PFSK-1 (cell line): ENCODE results near the gene XAB2.

Source experiments
- POLR2AphosphoS5 ChIP-seq: IDR thresholded peaks from 2 replicates; pipeline ENCODE4 v1.6.1; 2012; ENCODE audit warnings: low read depth, mild to moderate bottlenecking, control low read depth, low read length, moderate library complexity
- TAF1 ChIP-seq: IDR thresholded peaks from 2 replicates; pipeline ENCODE4 v1.6.1; 2012; ENCODE audit warnings: low read length, control low read depth, borderline replicate concordance; ENCODE audit not compliant: insufficient read depth

DNA sequence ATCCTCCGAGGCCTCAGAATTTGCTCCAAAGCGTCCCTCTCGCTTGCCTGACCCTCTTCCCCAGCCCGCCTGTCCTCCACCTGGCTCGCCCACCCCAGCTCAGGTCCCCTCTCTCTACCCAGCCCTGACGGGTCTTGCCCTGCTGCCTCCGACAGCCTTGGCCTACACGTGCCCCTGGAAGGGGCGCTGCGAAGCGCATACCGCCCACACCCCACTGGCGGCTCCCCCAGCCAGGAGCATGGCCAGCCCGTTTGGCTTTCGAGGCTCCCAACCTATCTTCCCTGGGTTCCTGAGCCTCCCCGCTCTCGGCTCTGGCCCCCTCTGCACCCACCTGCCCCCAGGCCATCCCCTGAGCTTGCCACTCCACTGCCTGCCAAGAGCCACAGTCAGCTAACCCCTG, 4.5 kb downstream of the XAB2 start:
- TF ChIP-seq TAF1 (no peak), POLR2AphosphoS5 (no peak)
